Iris pigment epithelial cell (primary cell): Measurements from ENCODE around the gene SMIM29.

ENCODE experiments used
- DNase-seq: peaks from one replicate; pipeline ENCODE4 v3.0.0-alpha.2; 2011; ENCODE audit warnings: low read depth

The SMIM29 gene

GRCh38 chr6:34226066-34226465, 22.7 kb downstream of the SMIM29 start:
- DNase-seq: no peak

DNA sequence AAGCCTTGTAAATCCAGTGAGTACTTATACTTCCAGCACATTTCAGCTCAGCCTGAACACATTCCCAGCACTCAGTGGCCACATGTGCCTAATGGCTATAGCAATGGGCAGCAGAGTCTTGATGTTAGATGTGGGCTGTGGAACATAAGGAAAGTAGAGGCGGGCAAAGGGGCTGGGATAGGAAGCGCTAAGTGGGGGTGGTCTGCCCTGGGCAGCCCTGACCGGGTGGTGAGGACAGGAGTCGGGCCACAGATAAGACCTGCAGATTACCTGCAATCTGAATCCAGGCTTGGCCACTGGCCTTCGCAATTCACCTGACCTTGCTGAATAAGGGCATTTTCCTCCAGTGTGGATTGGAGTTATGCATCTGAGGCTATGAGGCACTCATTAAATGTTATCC, 23.3 kb downstream of the SMIM29 start:
- no peak for DNase-seq

GRCh38 chr6:34223956-34224940, 24.6 kb downstream of the SMIM29 start:
- DNase-seq: peak; percentile 97

DNA sequence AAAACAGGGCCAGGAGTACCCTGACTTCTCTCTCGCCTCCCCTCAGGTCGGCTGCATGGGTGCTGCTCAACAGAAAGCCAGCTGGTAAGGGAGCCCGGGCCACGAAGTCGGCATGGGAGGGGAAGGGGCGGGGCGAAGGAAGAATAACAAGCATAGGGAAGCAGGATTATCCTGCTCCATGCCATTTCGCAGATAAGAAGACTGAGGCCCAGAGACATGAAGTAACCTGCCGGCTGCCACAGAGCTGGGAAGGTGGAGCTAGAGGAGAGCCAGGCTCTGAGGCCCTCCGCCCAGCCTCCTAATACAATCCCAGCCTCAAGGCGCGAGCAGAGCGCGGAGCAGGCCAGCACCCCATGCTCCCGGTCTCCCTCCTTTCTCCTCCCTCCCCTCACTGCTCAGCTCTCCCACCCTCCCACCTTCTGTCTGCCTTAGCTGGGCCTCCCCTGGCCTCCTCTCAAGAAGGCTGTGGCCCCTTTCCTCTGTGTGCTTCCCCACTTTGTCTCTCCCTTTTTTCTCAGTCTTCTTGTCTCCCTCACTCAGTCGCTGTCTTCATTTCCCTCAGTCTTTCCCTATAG, 25.3 kb downstream of the SMIM29 start:
- no peak for DNase-seq

- DNase-seq: no peak
Observed at GRCh38 chr6:34218691-34219090, 30.1 kb downstream of the SMIM29 start.

- peak; percentile 68 for DNase-seq
Observed at GRCh38 chr6:34213772-34214171, 35.0 kb downstream of the SMIM29 start.

- no peak for DNase-seq
Observed at GRCh38 chr6:34207695-34208443, 40.9 kb downstream of the SMIM29 start.

- no peak for DNase-seq
Observed at GRCh38 chr6:34206726-34207125, 42.1 kb downstream of the SMIM29 start.

DNA sequence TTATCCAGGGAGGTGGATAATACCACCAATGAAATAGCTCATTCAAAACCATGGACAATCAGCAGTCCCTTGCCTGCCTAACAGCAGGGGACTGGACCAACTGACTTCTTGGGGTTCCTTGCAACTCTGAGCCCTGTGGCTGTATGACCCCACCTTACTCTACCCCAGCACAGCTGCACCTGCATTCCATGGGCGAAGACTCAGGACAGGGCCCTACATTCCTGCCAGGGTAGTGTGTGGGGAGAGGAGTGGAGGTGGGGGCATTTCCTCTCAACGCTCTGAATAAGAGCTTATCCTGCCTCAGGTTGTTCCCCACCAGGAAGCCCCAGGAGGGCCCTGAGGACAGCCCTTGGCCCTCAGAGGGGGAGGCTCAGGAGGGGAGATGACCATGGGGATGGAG, 42.9 kb downstream of the SMIM29 start:
- DNase-seq: no peak

- DNase-seq: no peak
Observed at GRCh38 chr6:34205466-34205865, 43.3 kb downstream of the SMIM29 start.

DNA sequence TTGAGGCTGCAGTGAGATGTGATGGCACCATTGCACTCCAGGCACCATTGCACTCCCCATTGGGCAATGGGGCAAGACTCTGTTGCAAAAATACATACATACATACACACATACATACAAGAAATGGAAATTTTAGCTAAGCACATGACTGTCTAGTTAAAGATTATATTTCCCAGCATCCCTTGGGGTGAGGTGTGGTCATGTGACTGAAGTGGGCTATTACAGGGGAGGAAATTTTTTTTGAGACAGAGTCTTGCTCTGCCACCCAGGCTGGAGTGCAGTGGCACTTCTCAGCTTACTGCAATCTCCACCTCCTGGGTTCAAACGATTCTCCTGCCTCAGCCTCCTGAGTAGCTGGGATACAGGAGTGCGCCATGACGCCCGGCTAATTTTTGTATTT, 44.1 kb downstream of the SMIM29 start:
- no peak for DNase-seq

- DNase-seq: no peak
Observed at GRCh38 chr6:34202329-34203201, 46.2 kb downstream of the SMIM29 start.

DNA sequence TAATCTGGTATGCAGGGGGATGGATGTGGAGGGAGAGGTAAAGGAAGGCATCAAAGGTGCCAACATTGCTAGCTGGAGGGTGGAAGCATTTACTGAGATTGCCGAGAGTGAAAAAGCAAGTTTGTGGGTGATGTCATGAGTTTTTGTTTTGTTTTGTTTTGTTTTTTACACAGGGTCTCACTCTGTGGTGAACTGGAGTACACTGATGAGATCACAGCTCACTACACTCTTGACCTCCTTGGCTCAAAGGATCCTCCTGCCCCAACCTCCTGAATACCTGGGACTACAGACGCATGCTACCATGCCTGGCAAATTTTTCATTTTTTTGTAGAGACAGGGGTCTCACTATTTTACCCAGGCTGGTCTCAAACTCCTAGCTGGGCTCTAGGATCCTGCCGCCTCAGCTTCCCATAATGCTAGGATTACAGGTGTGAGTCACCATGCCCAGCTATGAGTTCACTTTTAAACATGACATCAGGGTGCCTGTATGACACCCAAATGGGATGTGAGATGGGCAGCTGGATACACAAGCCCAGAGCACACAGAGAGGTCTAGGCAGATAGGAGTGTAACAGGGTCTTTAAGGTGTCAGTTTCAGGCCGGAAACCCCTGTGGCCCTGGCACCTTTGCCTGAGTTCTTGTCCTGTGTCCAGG, 47.2 kb downstream of the SMIM29 start:
- peak; percentile 22 for DNase-seq

DNA sequence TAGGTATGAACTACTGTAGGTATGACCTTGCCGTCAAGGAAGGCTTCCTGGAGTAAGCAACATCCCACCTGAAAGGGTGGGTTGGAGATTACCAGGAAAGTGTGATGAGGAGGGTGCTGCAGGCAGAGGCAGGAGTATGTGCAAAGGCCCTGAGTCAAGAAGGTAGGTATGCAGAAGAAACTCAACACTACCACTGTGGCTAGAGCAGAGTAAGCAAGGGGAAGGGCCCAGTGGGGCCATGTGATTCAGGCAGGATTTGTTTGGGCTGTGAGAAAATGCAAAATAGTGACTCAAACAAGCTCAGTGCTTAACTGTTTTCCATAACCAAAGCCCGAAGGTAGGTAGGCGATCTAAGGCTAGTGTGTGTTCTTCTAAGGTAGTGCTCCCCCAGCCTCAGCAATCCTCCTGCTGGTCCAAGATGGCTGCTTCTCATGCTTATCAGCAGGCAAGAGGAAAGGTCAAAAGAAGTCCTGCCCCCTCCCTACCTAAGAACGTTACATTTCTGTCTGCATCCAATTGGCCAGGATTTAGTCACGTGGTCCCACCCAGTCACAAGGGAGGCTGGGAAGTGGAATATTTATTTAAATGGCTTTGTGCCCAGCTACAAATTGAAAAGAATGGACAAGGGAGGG, 48.4 kb downstream of the SMIM29 start:
- no peak for DNase-seq

DNA sequence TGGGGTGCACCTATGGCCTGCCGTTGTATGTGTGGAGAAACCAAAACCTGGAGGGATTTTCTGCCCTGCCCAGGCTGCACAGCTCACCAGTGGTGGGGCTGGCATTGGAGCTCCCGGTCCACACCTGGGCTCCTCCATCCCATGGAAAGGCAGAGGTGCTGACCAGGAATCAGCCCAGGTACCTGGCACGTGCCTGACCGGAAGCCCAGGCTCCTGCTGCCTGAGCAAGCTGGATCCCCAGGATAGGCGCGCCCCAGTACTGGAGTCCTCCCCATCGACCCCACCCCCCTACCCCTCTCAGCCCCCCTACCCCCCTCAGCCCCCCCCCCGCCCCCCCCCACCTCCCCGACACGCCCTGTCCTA, 52.0 kb downstream of the SMIM29 start:
- no peak for DNase-seq
